ENCODE results near the gene BTBD9.

The BTBD9 gene

GRCh38 chr6:38184585-38185080 is 455.1 kb downstream of the BTBD9 start:
- peak overlapping the region; percentile 42 to 80 for H3K27ac Mint-ChIP-seq
- H3K4me3 Mint-ChIP-seq: no peak overlapping the region
- no peaks in the 10 kb centered on the region for H3K27me3 Mint-ChIP-seq
- ATAC-seq (replicated peaks): no peak
- H3K4me1 Mint-ChIP-seq (ENCODE audit: low read depth in 2 of 2): peaks cover 4 to 9% of the 10 kb centered on the region in 2 donors
- no peak for DNase-seq
- H3K9me3 Mint-ChIP-seq: no peaks in the 10 kb centered on the region
- H3K36me3 Mint-ChIP-seq (ENCODE audit: insufficient read depth): peaks cover 6% of the 10 kb centered on the region

DNA sequence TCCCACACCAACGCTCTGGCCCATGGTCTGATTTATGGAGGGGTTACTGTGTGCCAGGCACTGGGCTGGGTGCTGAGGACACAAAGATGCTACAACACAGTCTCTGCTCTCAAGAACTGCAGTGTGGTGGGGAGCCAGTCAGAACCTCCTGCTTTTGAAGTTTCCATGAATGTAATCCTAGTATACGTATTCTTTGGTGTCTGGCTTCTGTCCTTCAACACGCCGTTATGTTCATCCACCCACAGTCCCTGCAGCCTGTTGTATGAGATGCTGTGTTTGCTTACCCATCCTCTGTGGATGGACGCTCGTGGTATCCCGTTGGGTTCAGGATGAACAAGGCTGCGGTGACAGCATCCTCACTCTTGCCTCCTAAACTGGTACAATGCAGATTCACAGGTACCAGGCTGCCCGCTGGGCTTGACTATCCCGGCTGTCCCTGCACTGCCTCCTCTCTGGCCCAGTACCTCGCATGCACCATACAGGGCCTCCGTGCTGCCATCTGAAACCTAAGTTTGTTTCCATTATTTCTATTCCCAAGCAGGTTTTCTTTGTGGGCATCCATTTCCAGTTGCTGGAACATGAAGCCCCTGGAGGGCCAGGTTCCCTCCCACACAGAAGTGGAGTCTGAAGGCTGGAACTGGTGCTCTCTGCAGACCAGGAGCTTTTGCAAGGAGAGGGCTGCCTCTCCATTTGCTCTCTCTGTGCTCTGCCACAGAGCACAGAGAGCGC is 455.7 kb downstream of the BTBD9 start:
- Mint-ChIP-seq H3K27me3 (no peaks in the 10 kb centered on the region), H3K4me1 (ENCODE audit: low read depth in 2 of 2) (peaks cover 1 to 9% of the 10 kb centered on the region in 2 donors), H3K4me3 (no peak overlapping the region), H3K27ac (peak overlapping the region; percentile 42 to 80), H3K36me3 (ENCODE audit: insufficient read depth) (peaks cover 6% of the 10 kb centered on the region), H3K9me3 (no peaks in the 10 kb centered on the region)
- DNase-seq (no peak), ATAC-seq (replicated peaks) (no peak)

DNA sequence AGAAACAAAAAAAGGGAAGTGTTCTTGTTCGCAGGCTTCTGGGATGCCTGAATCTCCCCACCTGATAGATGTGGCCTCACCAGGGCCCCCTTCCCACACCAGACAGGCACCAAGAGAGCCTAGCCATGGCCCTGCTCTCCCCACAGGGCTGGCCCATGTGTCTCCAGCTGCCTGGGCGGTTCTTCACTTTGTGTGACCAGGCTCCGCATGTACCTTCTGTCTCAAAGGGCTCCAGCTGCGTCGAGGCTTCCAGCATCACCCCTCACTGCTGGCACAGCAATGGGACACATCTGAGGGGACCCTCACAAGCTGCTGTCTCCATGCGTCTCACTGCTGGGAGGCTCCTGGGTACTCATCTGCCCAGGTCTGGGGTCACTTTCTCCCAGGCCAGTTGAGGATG is 457.3 kb downstream of the BTBD9 start:
- no peak for DNase-seq
- H3K27me3 Mint-ChIP-seq: no peaks in the 10 kb centered on the region
- peaks cover 13% of the 10 kb centered on the region for H3K36me3 Mint-ChIP-seq (ENCODE audit: insufficient read depth)
- no peak overlapping the region for H3K4me3 Mint-ChIP-seq
- no peak overlapping the region for H3K27ac Mint-ChIP-seq
- H3K4me1 Mint-ChIP-seq (ENCODE audit: low read depth in 2 of 2): peaks cover 5 to 11% of the 10 kb centered on the region in 2 donors
- H3K9me3 Mint-ChIP-seq: no peaks in the 10 kb centered on the region
- ATAC-seq (replicated peaks): no peak

GRCh38 chr6:38180586-38180985 is 459.1 kb downstream of the BTBD9 start:
- Mint-ChIP-seq H3K27me3 (no peaks in the 10 kb centered on the region), H3K27ac (no peak overlapping the region), H3K4me3 (no peak overlapping the region), H3K4me1 (ENCODE audit: low read depth in 2 of 2) (peaks cover 5 to 8% of the 10 kb centered on the region in 2 donors), H3K36me3 (ENCODE audit: insufficient read depth) (peaks cover 15% of the 10 kb centered on the region), H3K9me3 (no peaks in the 10 kb centered on the region)
- DNase-seq (no peak), ATAC-seq (replicated peaks) (no peak)

DNA sequence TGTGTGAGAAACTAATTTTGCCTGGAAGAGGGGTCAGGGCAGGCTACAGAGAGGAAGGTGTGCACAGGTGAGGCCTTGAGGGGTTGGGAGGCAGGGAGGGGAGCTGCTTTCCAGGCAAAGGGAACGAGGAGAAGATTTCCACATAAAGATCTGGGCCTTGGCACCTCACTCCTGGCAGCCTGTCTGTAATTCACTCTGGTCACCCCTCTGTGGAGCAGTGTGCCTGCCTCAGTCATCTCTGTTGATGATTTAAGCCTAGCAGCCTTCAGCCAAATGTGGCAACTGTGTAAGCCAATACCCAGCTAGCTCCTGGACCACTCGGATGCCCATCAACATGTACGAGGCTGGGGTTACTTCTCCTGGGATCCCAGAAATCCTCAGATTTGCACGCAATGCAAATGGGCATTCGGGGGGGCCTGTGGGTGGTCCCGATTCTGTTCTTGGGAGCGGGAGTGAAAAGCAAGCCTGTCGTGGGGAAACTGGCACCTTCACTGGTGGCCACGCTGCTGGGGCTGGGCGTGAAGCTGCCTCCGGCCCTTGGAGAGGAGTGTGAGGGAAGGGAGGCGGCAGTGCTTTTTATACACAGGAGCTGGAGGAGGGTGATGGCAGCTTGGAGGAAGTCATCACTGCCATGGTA is 459.8 kb downstream of the BTBD9 start:
- Mint-ChIP-seq H3K4me3 (no peak overlapping the region), H3K36me3 (ENCODE audit: insufficient read depth) (peaks cover 15% of the 10 kb centered on the region), H3K9me3 (no peaks in the 10 kb centered on the region), H3K27me3 (no peaks in the 10 kb centered on the region), H3K27ac (peak overlapping the region in 1 of 2 donors; percentile 52), H3K4me1 (ENCODE audit: low read depth in 2 of 2) (peaks cover 5 to 8% of the 10 kb centered on the region in 2 donors)
- DNase-seq (no peak), ATAC-seq (replicated peaks) (no peak)

GRCh38 chr6:38179300-38179699 is 460.4 kb downstream of the BTBD9 start:
- no peaks in the 10 kb centered on the region for H3K9me3 Mint-ChIP-seq
- H3K4me1 Mint-ChIP-seq (ENCODE audit: low read depth in 2 of 2): peaks cover 5 to 8% of the 10 kb centered on the region in 2 donors
- peaks cover 15% of the 10 kb centered on the region for H3K36me3 Mint-ChIP-seq (ENCODE audit: insufficient read depth)
- peak overlapping the region in 1 of 2 donors; percentile 52 for H3K27ac Mint-ChIP-seq
- H3K4me3 Mint-ChIP-seq: no peak overlapping the region
- DNase-seq: no peak
- ATAC-seq (replicated peaks): no peak
- no peaks in the 10 kb centered on the region for H3K27me3 Mint-ChIP-seq

- H3K27ac Mint-ChIP-seq: peak overlapping the region; percentile 64 to 81
- H3K27me3 Mint-ChIP-seq: no peaks in the 10 kb centered on the region
- ATAC-seq (replicated peaks) (no peak), DNase-seq (no peak)
- H3K4me1 Mint-ChIP-seq (ENCODE audit: low read depth in 2 of 2): peaks cover 5 to 11% of the 10 kb centered on the region in 2 donors
- no peaks in the 10 kb centered on the region for H3K9me3 Mint-ChIP-seq
- peaks cover 15% of the 10 kb centered on the region for H3K36me3 Mint-ChIP-seq (ENCODE audit: insufficient read depth)
- no peak overlapping the region for H3K4me3 Mint-ChIP-seq
These were observed 461.2 kb downstream of the BTBD9 start for GRCh38 chr6:38178584-38178886.

DNA sequence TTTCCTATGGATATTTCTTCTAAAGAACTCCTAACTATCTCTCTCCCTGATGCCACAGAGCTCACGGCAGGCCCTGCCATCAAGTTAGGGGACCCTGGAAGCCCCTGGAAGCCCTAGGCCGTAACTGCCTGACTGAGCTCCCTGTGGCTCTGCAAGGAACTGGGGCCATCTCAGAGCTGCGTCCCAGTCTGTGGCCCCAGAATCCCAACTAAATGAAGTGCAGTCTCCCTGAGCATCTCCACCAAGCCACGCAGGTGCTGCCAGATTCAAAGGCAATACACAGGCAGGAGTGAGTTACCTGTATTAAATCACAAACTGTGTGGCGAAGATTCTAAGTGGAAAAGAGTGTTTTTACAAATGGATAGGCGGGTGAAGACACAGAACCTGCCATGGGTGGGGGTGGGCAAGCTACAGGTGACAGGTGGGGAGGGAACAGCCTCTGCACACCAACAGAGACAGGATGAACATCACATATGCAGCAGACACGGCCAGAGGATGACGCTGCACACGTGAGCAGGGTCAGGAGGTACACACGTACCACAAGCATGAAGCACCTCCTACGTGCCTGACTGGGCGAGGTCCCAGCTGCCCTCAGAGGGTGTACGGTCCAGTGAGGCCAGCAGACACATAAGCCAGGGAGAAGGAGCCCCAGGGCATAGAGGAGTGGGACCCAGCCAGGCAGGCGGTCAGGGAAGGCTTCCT is 461.7 kb downstream of the BTBD9 start:
- H3K4me1 Mint-ChIP-seq (ENCODE audit: low read depth in 2 of 2): peaks cover 5 to 11% of the 10 kb centered on the region in 2 donors
- peak overlapping the region; percentile 64 to 81 for H3K27ac Mint-ChIP-seq
- no peak for ATAC-seq (replicated peaks)
- DNase-seq: no peak
- no peaks in the 10 kb centered on the region for H3K27me3 Mint-ChIP-seq
- H3K36me3 Mint-ChIP-seq (ENCODE audit: insufficient read depth): peaks cover 17% of the 10 kb centered on the region
- no peaks in the 10 kb centered on the region for H3K9me3 Mint-ChIP-seq
- no peak overlapping the region for H3K4me3 Mint-ChIP-seq

DNA sequence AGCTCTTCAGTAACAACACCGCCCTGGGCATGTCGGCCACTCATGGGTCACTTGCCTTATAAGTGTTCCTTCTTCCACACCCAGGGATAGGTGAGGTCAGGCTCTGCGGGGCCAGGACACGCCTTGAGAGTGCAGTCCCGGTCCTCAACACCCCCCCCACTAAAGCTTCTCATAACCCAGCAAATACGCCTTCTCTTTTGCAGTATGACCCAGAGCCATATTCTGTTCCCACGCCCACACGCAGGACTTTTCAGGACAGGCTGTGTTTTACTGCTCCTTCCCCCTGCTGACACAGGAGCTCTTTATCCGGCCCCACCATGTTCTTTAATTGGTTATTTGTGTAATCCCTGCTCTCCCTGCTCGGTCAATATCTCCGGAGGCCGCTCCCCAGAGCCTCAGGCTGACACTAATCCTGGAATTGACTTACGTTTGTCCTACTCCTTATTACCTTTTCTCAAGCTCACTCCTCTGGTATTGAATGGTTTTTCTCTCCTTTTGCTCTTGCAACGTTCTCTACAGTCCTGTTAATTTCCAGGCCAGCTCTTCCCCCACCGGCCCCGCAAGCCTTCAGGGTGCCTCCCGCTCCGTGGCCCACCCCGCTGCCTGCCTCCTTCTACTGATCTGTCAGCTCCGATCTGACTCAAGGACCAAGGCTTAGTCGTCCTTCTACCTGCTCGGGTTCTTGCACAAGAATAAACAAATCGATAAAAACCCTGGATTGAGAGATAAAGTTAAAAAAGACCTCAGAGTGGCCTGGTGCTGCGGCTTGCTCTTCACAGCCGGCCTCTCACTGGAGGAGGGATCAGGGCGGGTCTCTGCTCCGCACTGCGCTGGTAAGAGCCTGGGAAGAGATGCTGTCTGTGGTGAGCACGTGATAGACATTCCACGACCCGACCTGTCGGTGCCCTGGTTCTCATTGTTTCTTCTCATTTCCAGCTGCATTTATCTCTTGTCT is 462.7 kb downstream of the BTBD9 start:
- no peak for ATAC-seq (replicated peaks)
- Mint-ChIP-seq H3K4me1 (ENCODE audit: low read depth in 2 of 2) (peaks cover 5 to 11% of the 10 kb centered on the region in 2 donors), H3K27ac (peak overlapping the region in 1 of 2 donors; percentile 23)

GRCh38 chr6:38175786-38176185 is 463.9 kb downstream of the BTBD9 start:
- Mint-ChIP-seq H3K36me3 (ENCODE audit: insufficient read depth) (peaks cover 25% of the 10 kb centered on the region), H3K27me3 (no peaks in the 10 kb centered on the region), H3K4me1 (ENCODE audit: low read depth in 2 of 2) (peaks cover 5 to 11% of the 10 kb centered on the region in 2 donors), H3K4me3 (no peak overlapping the region), H3K9me3 (no peaks in the 10 kb centered on the region), H3K27ac (peak overlapping the region in 1 of 2 donors; percentile 82)
- DNase-seq: no peak
- no peak for ATAC-seq (replicated peaks)

More for the DNA sequence above, 462.7 kb downstream of the BTBD9 start:
- H3K36me3 Mint-ChIP-seq (ENCODE audit: insufficient read depth): peaks cover 25% of the 10 kb centered on the region
- no peak overlapping the region for H3K4me3 Mint-ChIP-seq
- no peak for DNase-seq
- H3K9me3 Mint-ChIP-seq: no peaks in the 10 kb centered on the region
- no peaks in the 10 kb centered on the region for H3K27me3 Mint-ChIP-seq

DNA sequence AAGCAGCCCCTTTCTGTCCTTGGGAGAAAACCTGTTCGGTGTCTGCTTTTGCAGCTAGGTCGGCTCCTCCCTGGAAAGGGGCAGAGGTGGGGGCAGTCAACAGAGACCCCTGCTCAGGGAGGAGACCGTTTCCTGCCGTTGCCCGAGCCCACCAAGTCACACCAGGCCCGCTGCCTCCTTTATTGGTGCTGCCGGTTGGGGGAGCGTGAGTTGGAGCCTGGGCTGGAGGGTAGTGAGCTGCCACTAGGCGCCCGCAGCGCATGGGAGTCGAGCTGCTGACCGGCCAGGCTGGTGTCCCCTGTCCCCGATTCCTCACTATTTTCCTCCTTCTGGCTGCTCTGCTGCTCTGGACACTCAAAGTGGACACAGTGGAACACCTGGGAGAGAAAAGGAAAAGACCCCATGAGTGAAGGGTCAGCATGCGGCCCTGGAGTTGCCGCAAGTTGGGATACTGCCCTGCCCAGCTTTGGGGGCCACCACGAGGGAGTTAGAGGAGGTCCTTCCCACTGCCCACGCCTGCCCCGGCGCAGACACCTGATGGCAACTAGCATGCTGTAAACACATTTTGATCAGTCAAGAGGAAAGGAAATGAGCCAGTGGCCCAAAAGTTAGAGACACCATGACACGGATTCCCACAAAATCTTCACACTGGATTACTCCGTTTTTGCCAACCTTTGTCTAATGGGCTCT is 464.8 kb downstream of the BTBD9 start:
- no peak for DNase-seq
- Mint-ChIP-seq H3K4me3 (no peak overlapping the region), H3K4me1 (ENCODE audit: low read depth in 2 of 2) (peaks cover 5 to 11% of the 10 kb centered on the region in 2 donors), H3K9me3 (no peaks in the 10 kb centered on the region), H3K27me3 (no peaks in the 10 kb centered on the region), H3K27ac (peak overlapping the region; percentile 71 to 82), H3K36me3 (ENCODE audit: insufficient read depth) (peaks cover 21% of the 10 kb centered on the region)
- ATAC-seq (replicated peaks): no peak

- ATAC-seq (replicated peaks) (no peak), DNase-seq (no peak)
- Mint-ChIP-seq H3K27ac (peak overlapping the region; percentile 71 to 82), H3K4me1 (ENCODE audit: low read depth in 2 of 2) (peaks cover 5 to 11% of the 10 kb centered on the region in 2 donors), H3K4me3 (no peak overlapping the region), H3K27me3 (no peaks in the 10 kb centered on the region), H3K9me3 (no peaks in the 10 kb centered on the region), H3K36me3 (ENCODE audit: insufficient read depth) (peaks cover 21% of the 10 kb centered on the region)
These were observed 465.4 kb downstream of the BTBD9 start for GRCh38 chr6:38174315-38174714.
